Choroid plexus epithelial cell (primary cell): Measurements from ENCODE around the gene ITGA11.

Source experiments
- DNase-seq: peaks from one replicate; pipeline ENCODE4 v3.0.0-alpha.2; 2010; ENCODE audit warnings: low read depth
- H3K4me3 ChIP-seq: 2 replicates; pipeline ENCODE4 v1.5.1; 2011; ENCODE audit warnings: low read depth, mild to moderate bottlenecking, control low read depth, low read length, moderate library complexity
- CTCF ChIP-seq: conservative IDR thresholded peaks from 2 replicates; pipeline ENCODE4 v1.5.1; 2011; ENCODE audit warnings: low read depth, mild to moderate bottlenecking, control low read depth, inconsistent platforms, low read length, moderate library complexity

ITGA11 gene

GRCh38 chr15:68283401-68283800, 148.6 kb downstream of the ITGA11 start:
- no peak for TF ChIP-seq CTCF
- no peak for DNase-seq
- no peak overlapping the region for H3K4me3 ChIP-seq

- TF ChIP-seq CTCF = no peak
- peak overlapping the region; percentile 94 for H3K4me3 ChIP-seq
- no peak for DNase-seq
Observed at GRCh38 chr15:68281008-68281407, 151.0 kb downstream of the ITGA11 start.

GRCh38 chr15:68279779-68280753, 151.9 kb downstream of the ITGA11 start:
- no peak for TF ChIP-seq CTCF
- peak overlapping the region; percentile 94 for H3K4me3 ChIP-seq
- no peak for DNase-seq

GRCh38 chr15:68278595-68279405, 153.2 kb downstream of the ITGA11 start:
- peak overlapping the region; percentile 94 for H3K4me3 ChIP-seq
- TF ChIP-seq CTCF = no peak
- peak; percentile 47 for DNase-seq

- peak overlapping the region; percentile 94 for H3K4me3 ChIP-seq
- peak; percentile 56 for TF ChIP-seq CTCF
- no peak for DNase-seq
Observed at GRCh38 chr15:68278345-68278594, 153.7 kb downstream of the ITGA11 start.

GRCh38 chr15:68277603-68278344, 154.2 kb downstream of the ITGA11 start, which contains the start of gene FEM1B:
TSS of gene FEM1B (plus strand) at chr15:68277745. CDS start at chr15:68278418, 673 bp downstream.
- peak within 1 kb of the TSS; percentile 94 for H3K4me3 ChIP-seq
- no peak for TF ChIP-seq CTCF

More at GRCh38 chr15:68277603-68278344, 154.2 kb downstream of the ITGA11 start, which contains the start of gene FEM1B:
- peak; percentile 96 for DNase-seq
